Neural progenitor cell (in vitro differentiated cells): ENCODE results near the gene KCNC1. TPM values are rescaled to one million over a fixed set of nuclear protein-coding genes. Genes with fewer than 3 reads are reported as not detected.

Experiments used
- DNase-seq: peaks from one replicate; pipeline ENCODE4 v3.0.0-alpha.2; 2016; ENCODE audit warnings: low spot score
- H2AFZ ChIP-seq: fragments of 200-600 bp; sonication (generic); replicated peaks from 2 replicates; pipeline ENCODE4 v1.6.1; 2016; ENCODE audit warnings: antibody characterized with exemption
- H3F3A ChIP-seq: fragments of 200-600 bp; sonication (generic); 2 replicates; pipeline ENCODE4 v1.6.1; 2016; ENCODE audit warnings: antibody characterized with exemption, low read depth
- H3K27ac ChIP-seq: fragments of 200-600 bp; sonication (generic); 2 replicates; pipeline ENCODE4 v1.5.1; 2016; ENCODE audit warnings: mild to moderate bottlenecking
- H3K27me3 ChIP-seq: fragments of 200-600 bp; sonication (generic); 2 replicates; pipeline ENCODE4 v1.6.1; 2016; ENCODE audit warnings: mild to moderate bottlenecking, moderate library complexity
- H3K36me3 ChIP-seq: fragments of 200-600 bp; sonication (generic); 2 replicates; pipeline ENCODE4 v1.5.1; 2016
- H3K4me1 ChIP-seq: fragments of 200-600 bp; sonication (generic); 2 replicates; pipeline ENCODE4 v1.6.1; 2016; ENCODE audit warnings: mixed run types
- H3K4me2 ChIP-seq: fragments of 200-600 bp; sonication (generic); 2 replicates; pipeline ENCODE4 v1.6.1; 2016
- H3K4me3 ChIP-seq: fragments of 200-600 bp; sonication (generic); 2 replicates; pipeline ENCODE4 v1.5.1; 2016
- H3K79me2 ChIP-seq: fragments of 200-600 bp; sonication (generic); 2 replicates; pipeline ENCODE4 v1.6.1; 2016; ENCODE audit warnings: low read depth
- H3K9ac ChIP-seq: fragments of 200-600 bp; sonication (generic); 2 replicates; pipeline ENCODE4 v1.6.1; 2016
- H3K9me3 ChIP-seq: fragments of 200-600 bp; sonication (generic); 2 replicates; pipeline ENCODE4 v1.5.1; 2016; ENCODE audit warnings: low read depth
- H4K20me1 ChIP-seq: fragments of 200-600 bp; sonication (generic); 2 replicates; pipeline ENCODE4 v1.6.1; 2016; ENCODE audit warnings: low read depth
- H3K27ac Mint-ChIP-seq: 3 replicates; pipeline ENCODE4 v1.8.0; 2021; ENCODE audit warnings: mixed read lengths
- H3K27me3 Mint-ChIP-seq: 2 replicates; pipeline ENCODE4 v1.8.0; 2022; ENCODE audit warnings: low read depth, mild to moderate bottlenecking, inconsistent platforms, moderate library complexity, mixed read lengths; ENCODE audit not compliant: insufficient read depth
- H3K36me3 Mint-ChIP-seq: 3 replicates; pipeline ENCODE4 v1.8.0; 2021; ENCODE audit warnings: mixed read lengths
- H3K4me1 Mint-ChIP-seq: 3 replicates; pipeline ENCODE4 v1.8.0; 2021; ENCODE audit warnings: mixed read lengths
- H3K4me3 Mint-ChIP-seq: 3 replicates; pipeline ENCODE4 v1.8.0; 2021; ENCODE audit warnings: mild to moderate bottlenecking, moderate library complexity, mixed read lengths
- H3K9me3 Mint-ChIP-seq: 3 replicates; pipeline ENCODE4 v1.8.0; 2020; ENCODE audit warnings: mixed read lengths
- EZH2 ChIP-seq: fragments of 200-600 bp; sonication (generic); IDR thresholded peaks from 2 replicates; pipeline ENCODE4 v1.6.1; 2017; ENCODE audit warnings: antibody characterized with exemption, mild to moderate bottlenecking, moderate library complexity
- EZH2phosphoT487 ChIP-seq: fragments of 200-600 bp; sonication (generic); IDR thresholded peaks from 2 replicates; pipeline ENCODE4 v1.6.1; 2017; ENCODE audit warnings: antibody characterized with exemption
- total RNA-seq: library from RNA; depleted of rRNA; stranded (reverse); fragments of >200 nt; gene quantifications from 2 replicates; pipeline ENCODE4 v1.2.3, GENCODE V29; 2015; ENCODE audit warnings: low replicate concordance
- TF ChIP-seq, protein P1 (sequence below): fragments of 200-600 bp; sonication (generic); IDR thresholded peaks from 2 replicates; pipeline ENCODE4 v1.5.1; 2017; ENCODE audit warnings: antibody characterized with exemption, mild to moderate bottlenecking

KCNC1 gene
- total RNA-seq, 1 donor from 2014 or later = 0.04 TPM

DNA sequence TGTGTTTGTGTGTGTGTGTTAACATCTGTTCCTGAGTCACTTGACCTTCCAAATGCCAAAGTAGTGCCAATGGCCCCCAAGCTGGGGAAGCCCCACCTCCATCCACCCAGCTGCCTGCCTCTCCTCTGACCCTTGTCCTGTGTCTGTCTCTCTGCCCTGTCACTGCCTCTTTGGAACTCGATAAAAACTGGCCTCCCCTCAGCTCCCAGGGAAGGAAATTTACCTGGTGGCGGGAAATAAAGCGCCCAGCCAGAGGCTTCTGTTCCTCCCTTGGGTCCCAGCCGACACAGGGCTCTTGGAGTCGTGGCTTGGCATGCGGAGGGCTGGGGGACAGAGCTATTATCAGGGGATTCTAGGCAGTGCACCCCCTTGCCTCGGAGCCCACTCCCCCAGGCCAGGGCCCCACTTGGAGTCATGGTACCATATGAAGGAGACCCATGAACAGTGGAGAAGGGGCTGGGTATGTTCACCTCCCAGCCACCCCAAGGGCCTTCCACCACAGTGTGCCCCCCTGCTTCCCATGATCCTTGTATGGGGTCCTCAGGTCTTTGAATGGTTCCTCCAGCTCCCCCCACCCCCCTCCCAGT lies 6.2 kb downstream of the KCNC1 start:
- H3K9ac ChIP-seq = no peak overlapping the region
- H3K36me3 ChIP-seq = no peaks in the 10 kb centered on the region
- H3K27me3 Mint-ChIP-seq = peaks cover 17% of the 10 kb centered on the region
- H3K4me3 ChIP-seq = no peak overlapping the region
- no peak overlapping the region for H2AFZ ChIP-seq
- peaks cover 27% of the 10 kb centered on the region for H3K4me1 Mint-ChIP-seq
- no peak for DNase-seq
- H3F3A ChIP-seq = no peaks in the 10 kb centered on the region
- H3K4me2 ChIP-seq = no peak overlapping the region
- no peak overlapping the region for H3K4me3 Mint-ChIP-seq
- no peaks in the 10 kb centered on the region for H3K9me3 ChIP-seq
- H3K27ac ChIP-seq = no peak overlapping the region
- H3K27me3 ChIP-seq = peaks cover 31% of the 10 kb centered on the region
- H3K9me3 Mint-ChIP-seq = no peaks in the 10 kb centered on the region
- peaks cover 21% of the 10 kb centered on the region for H3K4me1 ChIP-seq
- no peaks in the 10 kb centered on the region for H3K79me2 ChIP-seq
- H4K20me1 ChIP-seq = peaks cover 33% of the 10 kb centered on the region
- H3K27ac Mint-ChIP-seq = no peak overlapping the region
- TF ChIP-seq, protein P1, sequence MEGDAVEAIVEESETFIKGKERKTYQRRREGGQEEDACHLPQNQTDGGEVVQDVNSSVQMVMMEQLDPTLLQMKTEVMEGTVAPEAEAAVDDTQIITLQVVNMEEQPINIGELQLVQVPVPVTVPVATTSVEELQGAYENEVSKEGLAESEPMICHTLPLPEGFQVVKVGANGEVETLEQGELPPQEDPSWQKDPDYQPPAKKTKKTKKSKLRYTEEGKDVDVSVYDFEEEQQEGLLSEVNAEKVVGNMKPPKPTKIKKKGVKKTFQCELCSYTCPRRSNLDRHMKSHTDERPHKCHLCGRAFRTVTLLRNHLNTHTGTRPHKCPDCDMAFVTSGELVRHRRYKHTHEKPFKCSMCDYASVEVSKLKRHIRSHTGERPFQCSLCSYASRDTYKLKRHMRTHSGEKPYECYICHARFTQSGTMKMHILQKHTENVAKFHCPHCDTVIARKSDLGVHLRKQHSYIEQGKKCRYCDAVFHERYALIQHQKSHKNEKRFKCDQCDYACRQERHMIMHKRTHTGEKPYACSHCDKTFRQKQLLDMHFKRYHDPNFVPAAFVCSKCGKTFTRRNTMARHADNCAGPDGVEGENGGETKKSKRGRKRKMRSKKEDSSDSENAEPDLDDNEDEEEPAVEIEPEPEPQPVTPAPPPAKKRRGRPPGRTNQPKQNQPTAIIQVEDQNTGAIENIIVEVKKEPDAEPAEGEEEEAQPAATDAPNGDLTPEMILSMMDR = no peak
- no peak for TF ChIP-seq EZH2
- no peak for TF ChIP-seq EZH2phosphoT487
- H3K36me3 Mint-ChIP-seq = no peaks in the 10 kb centered on the region

GRCh38 chr11:17741487-17741886 lies 6.9 kb downstream of the KCNC1 start:
- no peak overlapping the region for H3K4me3 ChIP-seq
- H3K79me2 ChIP-seq = no peaks in the 10 kb centered on the region
- DNase-seq = no peak
- Mint-ChIP-seq H3K9me3 (no peaks in the 10 kb centered on the region), H3K36me3 (no peaks in the 10 kb centered on the region), H3K27ac (no peak overlapping the region), H3K27me3 (peaks cover 16% of the 10 kb centered on the region), H3K4me3 (no peak overlapping the region), H3K4me1 (peaks cover 26% of the 10 kb centered on the region)
- H4K20me1 ChIP-seq = peaks cover 26% of the 10 kb centered on the region
- H3F3A ChIP-seq = no peaks in the 10 kb centered on the region
- H3K36me3 ChIP-seq = no peaks in the 10 kb centered on the region
- H2AFZ ChIP-seq = no peak overlapping the region
- H3K27me3 ChIP-seq = peaks cover 23% of the 10 kb centered on the region
- H3K4me2 ChIP-seq = no peak overlapping the region
- no peak overlapping the region for H3K9ac ChIP-seq
- TF ChIP-seq, protein P1 = no peak
- no peak for TF ChIP-seq EZH2phosphoT487
- no peak for TF ChIP-seq EZH2
- no peaks in the 10 kb centered on the region for H3K9me3 ChIP-seq
- no peak overlapping the region for H3K27ac ChIP-seq
- H3K4me1 ChIP-seq = peaks cover 21% of the 10 kb centered on the region

- Histone ChIP-seq H3F3A (no peaks in the 10 kb centered on the region), H3K9me3 (no peaks in the 10 kb centered on the region), H3K27ac (no peak overlapping the region), H3K27me3 (peaks cover 18% of the 10 kb centered on the region), H4K20me1 (peaks cover 21% of the 10 kb centered on the region), H3K4me2 (no peak overlapping the region), H3K9ac (no peak overlapping the region), H3K36me3 (no peaks in the 10 kb centered on the region), H3K4me1 (peaks cover 21% of the 10 kb centered on the region), H2AFZ (no peak overlapping the region), H3K4me3 (no peak overlapping the region), H3K79me2 (no peaks in the 10 kb centered on the region)
- H3K27me3 Mint-ChIP-seq = peaks cover 14% of the 10 kb centered on the region
- H3K36me3 Mint-ChIP-seq = no peaks in the 10 kb centered on the region
- H3K27ac Mint-ChIP-seq = no peak overlapping the region
- TF ChIP-seq, protein P1 = no peak
- no peak for TF ChIP-seq EZH2
- TF ChIP-seq EZH2phosphoT487 = no peak
- no peaks in the 10 kb centered on the region for H3K9me3 Mint-ChIP-seq
- peaks cover 21% of the 10 kb centered on the region for H3K4me1 Mint-ChIP-seq
- DNase-seq = no peak
- H3K4me3 Mint-ChIP-seq = no peak overlapping the region
Measured at GRCh38 chr11:17742019-17742418, 7.4 kb downstream of the KCNC1 start.
